HepG2 (cell line): ENCODE data around the gene SPRY1. TPM values are rescaled to one million over a fixed set of nuclear protein-coding genes. Genes with fewer than 3 reads are reported as not detected.
A peak's percentile ranks its signal among the peaks of the same experiment; 100 is the strongest.

Experiments
- ATAD3A ChIP-seq: sonication (generic); formaldehyde crosslinking; IDR thresholded peaks from 2 replicates; pipeline ENCODE4 v1.4.0; 2020; ENCODE audit warnings: missing genetic modification reagents
- ATF5 ChIP-seq: sonication (generic); formaldehyde crosslinking; IDR thresholded peaks from 2 replicates; pipeline ENCODE4 v1.4.0; 2020; ENCODE audit warnings: mild to moderate bottlenecking, low read depth, missing genetic modification reagents
- FOSL1 ChIP-seq: sonication (generic); formaldehyde crosslinking; IDR thresholded peaks from 2 replicates; pipeline ENCODE4 v1.9.0; 2021; ENCODE audit warnings: missing genetic modification reagents, borderline replicate concordance
- HNRNPH1 ChIP-seq: fragments of 200-400 bp; formaldehyde crosslinking; optimal IDR thresholded peaks from 2 replicates; pipeline ENCODE3; 2017; ENCODE audit warnings: mild to moderate bottlenecking, low read depth, low read length
- MATR3 ChIP-seq: sonication (generic); formaldehyde crosslinking; IDR thresholded peaks from 2 replicates; pipeline ENCODE4 v1.4.0; 2020; ENCODE audit warnings: missing genetic modification reagents
- MED13 ChIP-seq: sonication (generic); formaldehyde crosslinking; IDR thresholded peaks from 2 replicates; pipeline ENCODE4 v1.5.0; 2020; ENCODE audit warnings: missing genetic modification reagents
- MED8 ChIP-seq: sonication (generic); formaldehyde crosslinking; IDR thresholded peaks from 2 replicates; pipeline ENCODE4 v1.8.1; 2023; ENCODE audit warnings: mild to moderate bottlenecking, missing genetic modification reagents; ENCODE audit not compliant: insufficient replicate concordance
- NKX3-1 ChIP-seq: sonication (generic); formaldehyde crosslinking; IDR thresholded peaks from 2 replicates; pipeline ENCODE4 v1.5.0; 2020; ENCODE audit warnings: missing genetic modification reagents
- RAD21 ChIP-seq: fragments of 450-650 bp; formaldehyde crosslinking; IDR thresholded peaks from 2 replicates; pipeline ENCODE4 v1.5.0; 2020; ENCODE audit warnings: mild to moderate bottlenecking
- RERE ChIP-seq: IDR thresholded peaks from 2 replicates; pipeline ENCODE4 v1.6.1; 2016; ENCODE audit warnings: low read depth, missing genetic modification reagents, missing compliant biosample characterization
- RFXANK ChIP-seq: IDR thresholded peaks from 2 replicates; pipeline ENCODE4 v1.6.1; 2016
- SNAPC2 ChIP-seq: sonication (generic); formaldehyde crosslinking; IDR thresholded peaks from 2 replicates; pipeline ENCODE4 v1.8.1; 2022; ENCODE audit warnings: mild to moderate bottlenecking, missing genetic modification reagents
- TCF12 ChIP-seq, 2 experiments: fragments of 450-650 bp in 1 of 2; sonication (generic) in 1 of 2; formaldehyde crosslinking in 1 of 2; IDR thresholded peaks; 2 replicates each; pipeline versions ENCODE4 v1.6.1 to v1.8.0; 2017 to 2022; ENCODE audit warnings: antibody characterized with exemption in 1 of 2, mild to moderate bottlenecking in 1 of 2, missing genetic modification reagents in 1 of 2, moderate library complexity in 1 of 2
- ZNF292 ChIP-seq: sonication (generic); formaldehyde crosslinking; IDR thresholded peaks from 2 replicates; pipeline ENCODE4 v1.8.1; 2022; ENCODE audit warnings: mild to moderate bottlenecking, low read depth, missing genetic modification reagents, borderline replicate concordance
- ZNF441 ChIP-seq: sonication (generic); formaldehyde crosslinking; IDR thresholded peaks from 2 replicates; pipeline ENCODE4 v1.7.0; 2021; ENCODE audit warnings: missing genetic modification reagents, borderline replicate concordance
- ZNF512 ChIP-seq: sonication (generic); formaldehyde crosslinking; IDR thresholded peaks from 2 replicates; pipeline ENCODE4 v1.4.0; 2020; ENCODE audit warnings: mild to moderate bottlenecking, missing genetic modification reagents
- ZNF567 ChIP-seq: sonication (generic); formaldehyde crosslinking; IDR thresholded peaks from 2 replicates; pipeline ENCODE4 v1.8.1; 2023; ENCODE audit warnings: mild to moderate bottlenecking, missing genetic modification reagents, borderline replicate concordance
- ZNF660 ChIP-seq: sonication (generic); formaldehyde crosslinking; IDR thresholded peaks from 2 replicates; pipeline ENCODE4 v1.5.1; 2020; ENCODE audit warnings: mild to moderate bottlenecking, low read depth, missing genetic modification reagents, borderline replicate concordance
- ZNF678 ChIP-seq: sonication (generic); formaldehyde crosslinking; IDR thresholded peaks from 2 replicates; pipeline ENCODE4 v1.4.0; 2020; ENCODE audit warnings: mild to moderate bottlenecking, missing genetic modification reagents
- ZNF800 ChIP-seq: sonication (generic); formaldehyde crosslinking; IDR thresholded peaks from 2 replicates; pipeline ENCODE4 v1.4.0; 2020; ENCODE audit warnings: missing genetic modification reagents
- ZSCAN29 ChIP-seq: sonication (generic); formaldehyde crosslinking; conservative IDR thresholded peaks from 2 replicates; pipeline ENCODE4 v1.4.0; 2020; ENCODE audit warnings: mild to moderate bottlenecking, missing genetic modification reagents
- ZSCAN9 ChIP-seq: IDR thresholded peaks from 2 replicates; pipeline ENCODE4 v1.6.1; 2016; ENCODE audit warnings: borderline replicate concordance
- polyA plus RNA-seq, 8 experiments: library from polyadenylated mRNA; depleted of rRNA in 3 of 8; stranded (reverse) in 7 of 8; unstranded in 1 of 8; fragments of >200 nt; fragmentation: Illumina TruSeq in 4 of 8; extraction: Trizol in 4 of 8; gene quantifications; 2 replicates each; pipeline versions ENCODE4 v1.2.1 to v1.2.3, GENCODE V29; 2011 to 2016; ENCODE audit warnings: low read depth in 4 of 8, missing spikeins in 1 of 8, mixed read lengths in 1 of 8; ENCODE audit not compliant: insufficient read depth in 1 of 8
- total RNA-seq, 5 experiments: library from RNA; depleted of rRNA; stranded (reverse); fragments of >200 nt; fragmentation: Illumina TruSeq; extraction: Trizol; gene quantifications; 2 replicates each; pipeline ENCODE4 v1.2.3, GENCODE V29; 2016; ENCODE audit warnings: low read depth in 1 of 5

The SPRY1 gene
- total and polyA plus RNA-seq, 2 of the 13 experiments (the other 11 are each of a cell fraction or from before 2014, with no cell fraction given) = 24.7 to 33.4 TPM

GRCh38 chr4:123415977-123416376 lies 19.4 kb downstream of the SPRY1 start (continued):
- TF ChIP-seq ZNF441 (CRISPR knock-in tag) (no peak), ATF5 (CRISPR knock-in tag) (no peak), RAD21 (no peak), TCF12 (IDR thresholded peaks at IDR 0.05) (no peak), TCF12 (CRISPR knock-in tag; IDR thresholded peaks at IDR 0.05) (peak; percentile 49; the same call in 1 of the 2 replicates), MED13 (CRISPR knock-in tag) (peak; percentile 77; the same call in 1 of the 2 replicates), RFXANK (CRISPR knock-in tag) (no peak), SNAPC2 (CRISPR knock-in tag) (no peak), ZNF292 (CRISPR knock-in tag) (no peak), FOSL1 (CRISPR knock-in tag) (peak; percentile 59; the same call in 1 of the 2 replicates), MED8 (CRISPR knock-in tag) (peak; percentile 65), ZSCAN29 (CRISPR knock-in tag) (no peak), RERE (CRISPR knock-in tag) (peak; percentile 81; the same call in 1 of the 2 replicates), ZNF512 (CRISPR knock-in tag) (no peak), NKX3-1 (no peak), ZNF800 (CRISPR knock-in tag) (no peak), ZNF678 (CRISPR knock-in tag) (no peak), HNRNPH1 (no peak), MATR3 (CRISPR knock-in tag) (no peak), ZNF660 (CRISPR knock-in tag) (no peak), ZSCAN9 (CRISPR knock-in tag) (0 out of 2 replicates have a peak, but pooled peaks have one; percentile 34), ATAD3A (no peak), ZNF567 (no peak)
